HTERT RPE-1 (cell line): ENCODE data around the gene CISH.

Experiments
- in situ Hi-C: fragments of 300-500 bp; cut with MboI; formaldehyde crosslinking; loops from 4 replicates; pipeline ENCODE4 v1.14.3; 2020; ENCODE audit warnings: low sequenced_read_pairs

The CISH gene

DNA sequence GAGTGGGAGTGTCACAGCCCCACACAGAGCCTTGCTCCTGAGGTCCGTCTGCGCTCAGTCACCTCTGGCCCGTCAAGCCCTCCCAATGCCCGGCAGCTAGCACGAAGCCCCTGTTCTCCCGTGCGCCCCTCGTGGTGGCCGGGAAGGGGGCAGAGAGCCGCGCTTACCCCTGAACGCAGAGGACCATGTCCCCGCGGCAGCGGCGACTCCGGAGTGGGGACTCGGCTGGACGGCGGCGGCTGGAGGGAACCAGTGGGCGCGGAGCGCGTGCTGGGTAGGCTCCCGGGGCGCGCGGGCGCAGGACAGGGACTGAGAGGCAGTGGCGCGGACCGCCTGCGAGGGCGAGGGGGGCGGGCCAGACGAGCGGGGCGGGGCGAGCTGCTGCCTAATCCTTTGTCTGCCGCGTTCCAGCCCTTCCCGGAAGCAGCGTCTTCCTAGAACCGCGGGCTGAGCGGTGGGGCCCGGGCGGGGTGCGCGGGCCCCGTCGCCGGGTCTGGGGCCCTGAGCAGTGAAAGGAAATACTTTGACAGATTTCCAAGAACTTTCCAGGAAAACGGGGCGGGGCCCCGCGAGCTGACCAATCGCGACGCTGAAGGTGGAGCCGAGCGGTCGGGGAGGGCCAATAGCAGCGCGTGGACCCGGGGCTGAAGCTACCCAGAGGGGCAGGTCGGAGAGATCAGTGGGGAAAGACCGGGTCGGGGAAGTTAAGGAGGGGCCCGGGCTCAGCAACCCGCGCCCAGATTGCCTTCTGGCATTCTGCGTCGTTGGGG, at the start of gene CISH:
CISH (minus strand) TSS at position 311 of the 770 bp plus-strand sequence; CDS start at position 187, 124 bp downstream.
- in situ Hi-C loops: no loop called here

GRCh38 chr3:50660386-50660785, 48.8 kb upstream of the CISH start:
- in situ Hi-C loops: no loop called here

GRCh38 chr3:50658831-50659230, 47.3 kb upstream of the CISH start:
- in situ Hi-C loops: no loop called here

GRCh38 chr3:50658416-50658815, 46.8 kb upstream of the CISH start:
- in situ Hi-C loops: no loop called here

- in situ Hi-C loops: no loop called here
Observed at GRCh38 chr3:50657816-50658215, 46.2 kb upstream of the CISH start.

DNA sequence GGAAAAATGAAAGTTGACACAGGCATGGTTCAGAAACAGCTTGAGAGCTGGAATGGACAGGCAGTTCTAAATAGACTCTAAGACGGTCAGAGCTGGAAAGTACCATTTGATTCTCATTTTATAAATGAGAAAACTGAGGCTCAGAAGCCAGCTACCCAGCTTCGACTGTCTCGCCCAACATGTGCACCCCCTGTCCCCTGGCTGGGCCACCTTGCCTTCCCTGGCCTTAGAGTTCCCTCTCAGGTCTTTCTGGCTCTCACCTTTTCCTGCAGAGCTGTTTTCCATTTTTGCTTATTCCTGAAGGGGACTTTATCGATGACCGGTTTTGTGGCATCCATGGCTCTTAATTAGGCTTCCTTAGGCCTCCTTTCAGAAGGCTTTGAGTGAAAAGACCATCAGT, 45.8 kb upstream of the CISH start:
- in situ Hi-C loops: no loop called here

GRCh38 chr3:50656417-50657195, 45.0 kb upstream of the CISH start:
- in situ Hi-C loops: no loop called here

GRCh38 chr3:50655009-50655830, 43.6 kb upstream of the CISH start:
- in situ Hi-C loops: no loop called here

DNA sequence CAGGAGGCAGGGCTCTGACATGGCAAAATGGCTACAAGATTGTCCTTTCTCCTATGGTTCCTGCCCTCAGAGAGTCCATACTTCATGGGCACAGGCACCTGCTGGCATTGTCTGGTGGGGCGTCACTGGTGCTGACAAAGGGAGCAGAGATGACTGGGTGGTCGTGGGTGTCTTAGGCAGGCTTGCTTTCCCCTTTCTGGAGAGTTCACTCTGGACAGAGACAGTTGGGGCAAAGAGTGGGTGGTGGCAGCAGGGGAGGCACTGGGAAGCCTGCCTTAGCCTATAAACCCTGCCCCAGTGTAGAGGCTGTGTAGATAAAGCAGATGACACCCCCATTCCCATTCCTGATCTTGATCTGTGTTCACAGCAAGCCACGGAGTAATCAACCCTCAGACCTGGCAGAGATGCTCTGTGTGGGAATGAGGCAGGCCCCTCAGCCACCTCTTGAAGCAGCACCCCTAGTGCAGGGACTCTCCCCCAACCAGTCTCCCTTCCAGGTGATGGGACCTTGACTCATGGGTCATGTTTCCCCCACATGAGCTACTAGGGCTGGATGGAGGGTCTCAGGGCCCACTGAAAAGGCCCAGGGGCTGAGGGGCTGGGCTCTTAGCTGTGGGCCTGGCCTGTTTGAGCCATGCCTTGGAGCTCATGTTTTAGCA, 42.5 kb upstream of the CISH start:
- in situ Hi-C loops: no loop called here

- in situ Hi-C loops: no loop called here
Observed at GRCh38 chr3:50652709-50653108, 41.1 kb upstream of the CISH start.

- in situ Hi-C loops: no loop called here
Observed at GRCh38 chr3:50651920-50652529, 40.5 kb upstream of the CISH start.

GRCh38 chr3:50651445-50651844, 39.9 kb upstream of the CISH start:
- in situ Hi-C loops: no loop called here

GRCh38 chr3:50650018-50650417, 38.4 kb upstream of the CISH start:
- in situ Hi-C loops: no loop called here

GRCh38 chr3:50649451-50649931, 37.9 kb upstream of the CISH start:
- in situ Hi-C loops: no loop called here

DNA sequence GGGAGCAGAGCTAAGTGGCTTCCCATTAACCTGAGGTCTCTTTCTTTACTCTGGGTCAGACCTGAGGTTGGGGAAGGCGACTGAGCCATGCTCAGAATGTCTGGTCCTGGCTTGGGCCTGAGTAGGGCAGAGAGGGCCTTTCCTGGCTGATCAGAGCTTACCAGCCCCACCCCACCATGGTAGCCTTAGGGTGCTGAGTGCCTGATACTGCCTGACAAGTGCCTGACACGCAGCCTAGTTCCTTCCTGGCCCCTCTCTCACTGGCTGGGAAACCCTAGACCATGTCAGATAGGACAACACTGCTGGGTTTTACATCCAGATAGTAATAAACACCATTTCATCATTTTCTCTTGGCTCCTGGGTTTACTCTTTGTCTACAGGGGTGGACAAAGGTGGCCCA, 37.4 kb upstream of the CISH start:
- in situ Hi-C loops: no loop called here

GRCh38 chr3:50648313-50648712, 36.7 kb upstream of the CISH start:
- in situ Hi-C loops: no loop called here

DNA sequence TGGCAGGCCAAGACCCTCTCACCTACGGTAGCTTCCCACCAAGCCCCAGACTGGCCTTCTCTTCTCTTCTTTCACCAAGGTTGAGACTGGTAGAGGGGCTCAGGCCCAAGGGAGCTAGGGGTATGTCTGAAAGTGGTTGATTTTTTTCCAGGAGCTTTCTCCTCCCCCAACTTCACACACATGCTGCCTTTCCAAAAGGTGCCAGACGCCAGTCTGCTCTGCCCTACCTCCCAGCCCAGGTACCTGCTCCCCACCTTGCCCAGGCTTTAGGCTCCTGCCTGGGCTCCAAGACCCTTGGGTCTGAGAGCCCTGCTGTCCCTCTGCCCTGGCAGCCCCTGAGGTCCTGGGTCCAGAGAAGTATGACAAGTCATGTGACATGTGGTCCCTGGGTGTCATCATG, 33.8 kb upstream of the CISH start:
- in situ Hi-C loops: no loop called here

DNA sequence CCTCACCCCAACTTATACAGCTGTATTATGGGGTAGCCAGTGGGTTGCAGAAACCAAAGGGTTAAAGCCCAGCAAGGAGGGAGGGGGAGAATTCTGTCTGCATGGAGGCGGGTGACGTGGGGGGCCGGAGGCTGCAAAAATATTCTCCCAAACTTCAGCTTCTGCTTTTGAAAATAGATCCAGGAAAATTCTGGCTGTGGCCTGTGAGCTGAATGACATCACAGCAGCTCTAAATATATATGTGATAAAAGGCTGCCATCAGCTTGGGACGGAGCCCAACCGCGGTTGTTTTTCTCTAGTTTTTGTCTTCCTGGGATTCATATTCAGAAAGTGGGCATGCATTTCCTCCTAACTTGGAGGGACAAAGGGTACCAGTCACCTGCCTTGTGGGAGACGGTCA, 33.0 kb upstream of the CISH start:
- in situ Hi-C loops: no loop called here

DNA sequence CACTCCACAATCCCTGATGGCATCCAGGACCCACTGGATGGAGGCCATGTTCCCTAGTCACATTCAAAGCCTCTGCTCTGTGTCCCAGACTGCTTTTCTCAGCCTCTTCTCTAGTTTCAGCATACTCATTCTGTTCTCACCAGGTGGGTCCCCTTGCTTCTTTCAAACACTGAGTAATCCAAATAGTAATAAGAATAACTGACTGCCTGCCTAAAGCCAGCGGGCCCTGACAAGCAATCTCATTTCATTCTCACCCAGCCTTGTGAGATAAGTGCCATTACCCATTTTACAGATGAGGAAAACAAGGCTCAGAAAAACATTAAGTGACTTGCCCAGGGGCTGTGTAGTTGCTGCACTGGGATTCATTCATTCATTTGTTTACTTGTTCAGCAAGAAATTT, 30.8 kb upstream of the CISH start:
- in situ Hi-C loops: no loop called here

DNA sequence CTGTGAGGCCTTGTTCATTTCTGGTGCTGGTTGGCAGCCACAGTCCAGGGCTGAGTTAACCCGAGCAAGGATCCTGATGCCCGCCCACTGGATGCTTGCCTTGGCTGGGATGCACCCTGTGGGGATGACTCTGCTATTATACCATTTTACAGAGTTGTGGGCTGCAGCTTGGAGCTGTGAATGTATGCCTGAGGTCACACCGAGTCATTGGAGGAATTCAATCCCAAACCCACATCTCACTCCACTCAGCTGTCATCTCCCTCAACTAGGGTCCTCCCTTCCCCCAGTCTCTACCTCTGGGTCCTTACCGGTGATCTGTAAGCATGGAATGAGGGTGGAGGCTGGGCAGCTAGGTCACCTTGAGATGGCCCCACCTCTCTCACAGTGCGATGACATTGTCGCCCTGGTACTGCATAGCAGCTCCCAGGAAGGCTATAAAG, 27.5 kb upstream of the CISH start:
- in situ Hi-C loops: no loop called here
